CD8-positive, alpha-beta memory T cell (primary cell): Measurements from ENCODE around the gene SLC12A4. TPM values are rescaled to one million over a fixed set of nuclear protein-coding genes. Genes with fewer than 3 reads are reported as not detected.

Source experiments
- CTCF ChIA-PET: fragments of 350-600 bp; sonication (Branson Sonifier 250); formaldehyde crosslinking; loops from one replicate; lab custom pipeline; 2021; ENCODE audit warnings: antibody characterized with exemption; lab: Charles Lee
- POLR2A ChIA-PET: fragments of 350-600 bp; sonication (Branson Sonifier 250); formaldehyde crosslinking; loops from one replicate; lab custom pipeline; 2021; ENCODE audit warnings: antibody characterized with exemption; lab: Charles Lee
- DNase-seq, 5 donors: peaks; one replicate each; pipeline versions ENCODE4 v3.0.0 to v3.0.0-alpha.2; 2020 to 2022; ENCODE audit warnings: mixed read lengths in 1 of 5
- H3K27ac ChIP-seq: one replicate; pipeline ENCODE4 v1.7.0; 2013; ENCODE audit warnings: low read depth, mild to moderate bottlenecking, low read length, moderate library complexity
- H3K27me3 ChIP-seq: 2 replicates; pipeline ENCODE4 v1.7.0; 2013; ENCODE audit warnings: low read length, mild to moderate bottlenecking; ENCODE audit not compliant: insufficient read depth, poor library complexity, severe bottlenecking
- H3K36me3 ChIP-seq: 2 replicates; pipeline ENCODE4 v1.7.0; 2013; ENCODE audit warnings: mild to moderate bottlenecking, low read length, moderate library complexity; ENCODE audit not compliant: insufficient read depth
- H3K4me1 ChIP-seq: 2 replicates; pipeline ENCODE4 v1.7.0; 2013; ENCODE audit warnings: mild to moderate bottlenecking, low read length, moderate library complexity; ENCODE audit not compliant: insufficient read depth
- H3K4me3 ChIP-seq: 2 replicates; pipeline ENCODE4 v1.7.0; 2013; ENCODE audit warnings: mild to moderate bottlenecking, low read length
- H3K9me3 ChIP-seq: 2 replicates; pipeline ENCODE4 v1.7.0; 2013; ENCODE audit warnings: mild to moderate bottlenecking, low read length
- H3K27ac Mint-ChIP-seq, 8 donors: one replicate each; pipeline ENCODE4 v1.8.0; 2020 to 2021; ENCODE audit warnings: mixed read lengths in 8 of 8, mild to moderate bottlenecking in 6 of 8, inconsistent platforms in 3 of 8, moderate library complexity in 3 of 8
- H3K27me3 Mint-ChIP-seq, 2 donors: one replicate each; pipeline ENCODE4 v1.8.0; 2020 to 2021; ENCODE audit warnings: mixed read lengths in 2 of 2, mild to moderate bottlenecking in 1 of 2, moderate library complexity in 1 of 2
- H3K36me3 Mint-ChIP-seq, 3 donors: one replicate each; pipeline ENCODE4 v1.8.0; 2020 to 2021; ENCODE audit warnings: mixed read lengths in 3 of 3, inconsistent platforms in 1 of 3, mild to moderate bottlenecking in 1 of 3
- H3K4me1 Mint-ChIP-seq, 3 donors: one replicate each; pipeline ENCODE4 v1.8.0; 2020 to 2021; ENCODE audit warnings: mixed read lengths in 3 of 3, inconsistent platforms in 1 of 3, mild to moderate bottlenecking in 1 of 3
- H3K4me3 Mint-ChIP-seq, 7 donors: one replicate each; pipeline ENCODE4 v1.8.0; 2020 to 2021; ENCODE audit warnings: mixed read lengths in 7 of 7, mild to moderate bottlenecking in 6 of 7, moderate library complexity in 4 of 7, inconsistent platforms in 2 of 7
- H3K9me3 Mint-ChIP-seq, 5 donors: one replicate each; pipeline ENCODE4 v1.8.0; 2020 to 2022; ENCODE audit warnings: mixed read lengths in 5 of 5, mild to moderate bottlenecking in 3 of 5, moderate library complexity in 2 of 5, inconsistent platforms in 1 of 5
- polyA plus RNA-seq: library from polyadenylated mRNA; unstranded; fragments of 300-500 nt; fragmentation: Illumina TruSeq; gene quantifications from one replicate; pipeline ENCODE4 v1.2.3, GENCODE V29; 2021
- total RNA-seq, 2 experiments: library from RNA; stranded (reverse); gene quantifications; one replicate each; pipeline ENCODE4 v1.2.3, GENCODE V29; 2021

Gene SLC12A4
- total and polyA plus RNA-seq, 3 experiments from 2014 or later, result 5.1 to 34.1 (median 30.6) TPM

- no peak for DNase-seq
- ChIA-PET CTCF (interaction anchor here (1.0 to 3.3 kb wide), 4 partner anchors 10 to 412 kb away, joined by 3 to 17 read pairs (median 8); no protein-coding TSS in a partner anchor), POLR2A (no interaction called here)
- Mint-ChIP-seq H3K27me3 (peaks cover 0 to 3% of the 10 kb centered on the region in 2 donors), H3K4me3 (no peak overlapping the region), H3K36me3 (peaks cover 0 to 75% (median 4%) of the 10 kb centered on the region in 3 donors), H3K27ac (peak overlapping the region in 2 of 8 donors; percentile 60 to 80), H3K4me1 (peaks cover 24 to 46% (median 27%) of the 10 kb centered on the region in 3 donors), H3K9me3 (no peaks in the 10 kb centered on the region)
- Histone ChIP-seq H3K27ac (no peak overlapping the region), H3K36me3 (peaks cover 32% of the 10 kb centered on the region), H3K27me3 (no peaks in the 10 kb centered on the region), H3K9me3 (no peaks in the 10 kb centered on the region), H3K4me1 (peaks cover 23% of the 10 kb centered on the region), H3K4me3 (no peak overlapping the region)
Measured at GRCh38 chr16:67932462-67932840, 36.0 kb downstream of the SLC12A4 start.

- no peak for DNase-seq
Measured at GRCh38 chr16:67931712-67932461, 36.5 kb downstream of the SLC12A4 start, which contains the start of gene CTRL. CTRL (minus strand) TSS chr16:67931862; CDS start chr16:67931852, 10 bp downstream.

GRCh38 chr16:67930678-67931211 lies 37.7 kb downstream of the SLC12A4 start:
- H3K36me3 ChIP-seq, result peaks cover 32% of the 10 kb centered on the region
- no peak for DNase-seq
- POLR2A ChIA-PET, result no interaction called here

More at GRCh38 chr16:67931712-67932461, 36.5 kb downstream of the SLC12A4 start, which contains the start of gene CTRL:
- H3K27ac ChIP-seq, result no peak within 1 kb of the TSS
- Mint-ChIP-seq H3K4me3 (no peak within 1 kb of the TSS), H3K4me1 (peaks cover 18 to 40% (median 21%) of the 10 kb centered on the region in 3 donors), H3K27me3 (peaks cover 0 to 2% of the 10 kb centered on the region in 2 donors), H3K27ac (peak within 1 kb of the TSS in 5 of 8 donors; percentile 3 to 80 (median 43)), H3K9me3 (no peaks in the 10 kb centered on the region), H3K36me3 (peaks cover 0 to 78% (median 4%) of the 10 kb centered on the region in 3 donors)
- ChIA-PET POLR2A (no interaction called here), CTCF (interaction anchor here (1.0 to 3.3 kb wide), 4 partner anchors 10 to 411 kb away, joined by 3 to 17 read pairs (median 8); no protein-coding TSS in a partner anchor)
- no peaks in the 10 kb centered on the region for H3K9me3 ChIP-seq
- H3K27me3 ChIP-seq, result no peaks in the 10 kb centered on the region
- H3K4me1 ChIP-seq, result peaks cover 18% of the 10 kb centered on the region
- no peak within 1 kb of the TSS for H3K4me3 ChIP-seq
- H3K36me3 ChIP-seq, result peaks cover 32% of the 10 kb centered on the region

GRCh38 chr16:67930191-67930590 lies 38.2 kb downstream of the SLC12A4 start:
- peaks cover 30% of the 10 kb centered on the region for H3K36me3 ChIP-seq
- POLR2A ChIA-PET, result no interaction called here
- no peak for DNase-seq

More at GRCh38 chr16:67930678-67931211, 37.7 kb downstream of the SLC12A4 start:
- Mint-ChIP-seq H3K36me3 (peaks cover 0 to 73% (median 4%) of the 10 kb centered on the region in 3 donors), H3K4me3 (no peak overlapping the region), H3K9me3 (no peaks in the 10 kb centered on the region), H3K27me3 (peaks cover 0 to 1% of the 10 kb centered on the region in 2 donors), H3K4me1 (peaks cover 16 to 40% (median 17%) of the 10 kb centered on the region in 3 donors), H3K27ac (peak overlapping the region in 1 of 8 donors; percentile 19)
- Histone ChIP-seq H3K27me3 (no peaks in the 10 kb centered on the region), H3K9me3 (no peaks in the 10 kb centered on the region), H3K4me1 (peaks cover 16% of the 10 kb centered on the region), H3K27ac (no peak overlapping the region), H3K4me3 (no peak overlapping the region)
- CTCF ChIA-PET, result interaction anchor here (2.9 to 3.3 kb wide), 2 partner anchors 48 to 114 kb away, joined by 13 to 17 read pairs; no protein-coding TSS in a partner anchor

GRCh38 chr16:67928561-67929364 lies 39.7 kb downstream of the SLC12A4 start:
- no peaks in the 10 kb centered on the region for H3K27me3 ChIP-seq
- no peak overlapping the region for H3K4me3 ChIP-seq
- Mint-ChIP-seq H3K36me3 (peaks cover 0 to 59% (median 1%) of the 10 kb centered on the region in 3 donors), H3K4me3 (no peak overlapping the region), H3K9me3 (no peaks in the 10 kb centered on the region), H3K27me3 (no peaks in the 10 kb centered on the region), H3K4me1 (peaks cover 0 to 21% (median 4%) of the 10 kb centered on the region in 3 donors), H3K27ac (peak overlapping the region in 4 of 8 donors; percentile 7 to 79 (median 62))
- ChIA-PET CTCF (interaction anchor here (1.0 to 3.3 kb wide), 8 partner anchors 9 to 408 kb away, joined by 3 to 21 read pairs (median 10); partner anchors contain the start of genes LCAT and NRN1L), POLR2A (no interaction called here)
- H3K9me3 ChIP-seq, result no peaks in the 10 kb centered on the region
- DNase-seq, result peak; percentile 59 to 81 (median 60)
- no peaks in the 10 kb centered on the region for H3K4me1 ChIP-seq
- H3K36me3 ChIP-seq, result peaks cover 16% of the 10 kb centered on the region
- no peak overlapping the region for H3K27ac ChIP-seq

More at GRCh38 chr16:67930191-67930590, 38.2 kb downstream of the SLC12A4 start:
- Mint-ChIP-seq H3K27me3 (no peaks in the 10 kb centered on the region), H3K9me3 (no peaks in the 10 kb centered on the region), H3K4me3 (no peak overlapping the region), H3K36me3 (peaks cover 0 to 68% (median 2%) of the 10 kb centered on the region in 3 donors), H3K27ac (peak overlapping the region in 1 of 8 donors; percentile 60), H3K4me1 (peaks cover 12 to 35% (median 12%) of the 10 kb centered on the region in 3 donors)
- CTCF ChIA-PET, result interaction anchor here (2.0 to 3.3 kb wide), 6 partner anchors 11 to 409 kb away, joined by 13 to 21 read pairs (median 16); partner anchors contain the start of genes LCAT and NRN1L
- Histone ChIP-seq H3K9me3 (no peaks in the 10 kb centered on the region), H3K4me1 (peaks cover 13% of the 10 kb centered on the region), H3K4me3 (no peak overlapping the region), H3K27me3 (no peaks in the 10 kb centered on the region), H3K27ac (no peak overlapping the region)

GRCh38 chr16:67928147-67928546 lies 40.3 kb downstream of the SLC12A4 start:
- Histone ChIP-seq H3K9me3 (no peaks in the 10 kb centered on the region), H3K4me3 (no peak overlapping the region), H3K27ac (no peak overlapping the region), H3K27me3 (no peaks in the 10 kb centered on the region), H3K36me3 (peaks cover 13% of the 10 kb centered on the region), H3K4me1 (no peaks in the 10 kb centered on the region)
- H3K9me3 Mint-ChIP-seq, result no peaks in the 10 kb centered on the region
- H3K27ac Mint-ChIP-seq, result peak overlapping the region in 4 of 8 donors; percentile 51 to 79 (median 66)
- DNase-seq, result no peak
- no peaks in the 10 kb centered on the region for H3K27me3 Mint-ChIP-seq
- H3K36me3 Mint-ChIP-seq, result peaks cover 0 to 59% (median 1%) of the 10 kb centered on the region in 3 donors
- ChIA-PET POLR2A (no interaction called here), CTCF (interaction anchor here (1.2 to 3.3 kb wide), 7 partner anchors 13 to 407 kb away, joined by 3 to 21 read pairs (median 13); partner anchors contain the start of genes LCAT and NRN1L)
- H3K4me1 Mint-ChIP-seq, result peaks cover 0 to 19% (median 2%) of the 10 kb centered on the region in 3 donors
- H3K4me3 Mint-ChIP-seq, result no peak overlapping the region
